Hindlimb muscle (tissue), 1 donor: ENCODE measurements around the gene PCBP2. TPM values are rescaled to one million over a fixed set of nuclear protein-coding genes. Genes with fewer than 3 reads are reported as not detected.
"Not testable (repeated sequence)": the region's sequence is repeated elsewhere in the genome, so short reads cannot be mapped to it uniquely, and the experiment has no call there.

ENCODE experiments used
- DNase-seq: peaks from one replicate; pipeline ENCODE4 v3.0.0-alpha.2; 2013
- polyA plus RNA-seq: library from polyadenylated mRNA; unstranded; fragments of 120-200 nt; gene quantifications from one replicate; pipeline ENCODE4 v1.2.1, GENCODE V29; 2013; ENCODE audit not compliant: insufficient read length

Gene PCBP2
- 560 TPM for polyA plus RNA-seq

DNA sequence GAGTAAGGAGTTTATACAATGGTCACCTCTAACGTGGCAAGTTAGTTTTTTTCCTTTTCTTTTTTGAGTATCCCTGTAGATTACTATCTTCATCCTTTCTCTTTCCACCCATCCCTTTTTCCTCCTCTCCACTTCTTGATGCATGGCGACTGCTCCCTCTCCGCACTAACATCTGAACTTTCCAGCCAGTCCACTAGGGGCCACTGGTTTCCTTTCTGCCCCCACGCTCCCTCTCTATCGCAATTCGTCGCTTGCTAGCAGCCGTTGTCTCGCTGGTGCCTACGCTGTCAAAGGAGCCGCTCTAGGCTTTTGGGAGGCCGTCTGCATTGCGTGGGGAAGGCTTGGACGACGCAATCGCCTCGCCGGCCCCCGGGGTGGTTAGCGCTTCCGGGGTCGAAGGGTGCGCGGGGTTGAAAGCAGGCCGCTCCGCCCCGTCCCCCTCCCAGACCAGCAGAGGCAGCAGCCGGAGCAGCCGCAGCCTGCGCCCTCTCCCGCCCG is at the start of gene PCBP2:
Gene PCBP2 (plus strand): TSS at position 442 of the 498 bp plus-strand sequence. CDS start 2,699 bp downstream, outside the sequence.
- peak; percentile 98 for DNase-seq

DNA sequence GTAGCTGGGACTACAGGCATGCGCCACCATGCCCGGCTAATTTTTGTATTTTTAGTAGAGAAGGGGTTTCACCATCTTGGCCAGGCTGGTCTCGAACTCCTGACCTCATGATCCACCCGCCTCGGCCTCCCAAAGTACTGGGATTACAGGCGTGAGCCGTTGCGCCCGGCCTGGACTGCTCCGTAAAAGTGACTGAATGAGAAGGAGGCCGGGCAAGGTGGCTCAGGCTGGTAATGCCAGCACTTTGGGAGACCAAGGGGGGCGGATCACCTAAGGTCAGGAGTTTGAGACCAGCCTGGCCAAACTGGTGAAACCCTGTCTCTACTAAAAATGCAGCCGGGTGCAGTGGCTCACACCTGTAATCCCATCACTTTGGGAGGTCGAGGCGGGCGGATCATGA is 49.6 kb upstream of the PCBP2 start:
- DNase-seq, result not testable (repeated sequence)

DNA sequence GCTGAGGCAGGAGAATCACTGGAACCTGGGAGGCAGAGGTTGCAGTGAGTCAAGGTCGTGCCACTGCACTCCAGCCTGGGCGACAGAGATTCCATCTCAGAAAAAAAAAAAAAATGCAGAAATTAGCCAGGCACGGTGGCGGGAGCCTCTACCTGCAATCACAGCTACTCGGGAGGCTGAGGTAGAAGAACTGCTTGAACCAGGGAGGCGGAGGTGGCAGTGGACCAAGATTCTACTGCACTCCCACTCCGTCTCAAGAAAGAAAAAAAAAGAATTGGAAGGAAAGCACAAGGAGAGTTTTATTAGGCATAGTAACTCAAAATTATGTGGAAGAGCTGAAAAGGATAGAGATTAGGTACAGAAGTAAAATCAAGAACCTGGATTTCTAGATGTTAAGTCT is 49.0 kb upstream of the PCBP2 start:
- DNase-seq, result no peak

DNA sequence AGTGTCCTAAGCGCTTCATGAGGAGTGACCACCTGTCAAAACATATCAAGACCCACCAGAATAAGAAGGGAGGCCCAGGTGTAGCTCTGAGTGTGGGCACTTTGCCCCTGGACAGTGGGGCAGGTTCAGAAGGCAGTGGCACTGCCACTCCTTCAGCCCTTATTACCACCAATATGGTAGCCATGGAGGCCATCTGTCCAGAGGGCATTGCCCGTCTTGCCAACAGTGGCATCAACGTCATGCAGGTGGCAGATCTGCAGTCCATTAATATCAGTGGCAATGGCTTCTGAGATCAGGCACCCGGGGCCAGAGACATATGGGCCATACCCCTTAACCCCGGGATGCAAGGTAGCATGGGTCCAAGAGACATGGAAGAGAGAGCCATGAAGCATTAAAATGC is 41.0 kb upstream of the PCBP2 start:
- DNase-seq, result no peak

DNA sequence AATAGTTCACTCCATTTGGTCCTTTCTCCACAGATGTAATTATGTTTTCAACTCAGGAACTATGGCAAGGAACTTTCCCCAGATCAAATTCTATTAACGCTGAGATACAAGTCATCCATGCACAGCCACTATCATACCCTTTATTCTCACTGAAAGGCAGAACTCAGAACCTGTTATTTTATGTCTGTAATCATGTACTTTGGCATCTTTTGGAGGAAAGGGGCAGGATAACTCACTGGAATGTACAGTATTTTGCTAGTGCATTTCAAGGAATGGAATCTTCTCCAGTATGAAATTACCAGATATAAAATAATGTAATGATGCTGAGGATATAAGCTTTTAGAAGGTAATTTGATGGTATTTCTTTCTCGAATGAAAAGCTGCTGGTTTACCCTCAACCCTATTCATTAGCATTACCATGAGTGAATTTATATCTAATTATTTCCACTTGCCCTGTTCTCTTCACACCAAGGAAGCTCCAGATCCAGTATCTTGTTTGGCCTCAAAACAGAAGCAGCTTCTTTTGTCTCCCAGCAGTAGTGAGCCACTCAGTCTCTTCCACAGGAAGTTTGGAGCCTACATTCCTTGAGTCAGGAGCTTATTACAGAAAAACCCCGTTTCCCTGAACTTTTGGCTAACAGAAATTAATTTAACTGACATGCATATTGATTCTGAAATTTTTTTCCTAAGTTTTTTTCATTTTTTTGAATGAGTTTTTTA is 38.3 kb upstream of the PCBP2 start:
- DNase-seq, result no peak

DNA sequence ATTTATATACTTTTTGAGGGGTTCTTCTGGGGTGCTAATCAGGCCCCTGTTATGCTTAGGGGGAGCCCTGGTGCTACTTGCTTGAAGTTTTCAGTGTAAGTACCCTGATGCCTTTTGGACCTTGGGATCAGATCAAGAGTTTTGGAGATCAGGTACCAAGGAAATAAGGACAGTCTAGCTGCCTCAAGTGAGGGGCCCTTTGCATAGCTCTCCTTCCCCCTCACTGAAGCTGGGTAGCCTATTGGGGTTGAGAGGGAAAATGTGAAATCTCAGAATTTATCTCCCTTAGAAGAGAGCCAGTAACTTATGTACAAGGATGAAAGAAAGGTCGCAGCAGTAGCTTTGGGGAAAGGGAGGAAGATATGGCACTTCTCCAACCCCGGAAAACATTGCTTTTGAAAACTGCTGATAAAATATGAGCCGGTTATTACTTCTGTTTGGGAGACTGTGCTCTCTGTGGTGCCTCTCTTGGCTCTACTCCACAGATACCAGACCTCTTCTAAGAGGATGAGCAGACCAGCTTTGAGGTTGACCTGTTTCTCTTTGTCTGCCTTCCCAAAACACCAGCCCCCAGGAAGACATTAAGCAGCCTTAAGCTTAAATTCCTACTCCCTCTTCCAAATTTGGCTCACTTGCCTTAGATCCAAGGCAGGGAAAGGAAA is 37.0 kb upstream of the PCBP2 start:
- no peak for DNase-seq

DNA sequence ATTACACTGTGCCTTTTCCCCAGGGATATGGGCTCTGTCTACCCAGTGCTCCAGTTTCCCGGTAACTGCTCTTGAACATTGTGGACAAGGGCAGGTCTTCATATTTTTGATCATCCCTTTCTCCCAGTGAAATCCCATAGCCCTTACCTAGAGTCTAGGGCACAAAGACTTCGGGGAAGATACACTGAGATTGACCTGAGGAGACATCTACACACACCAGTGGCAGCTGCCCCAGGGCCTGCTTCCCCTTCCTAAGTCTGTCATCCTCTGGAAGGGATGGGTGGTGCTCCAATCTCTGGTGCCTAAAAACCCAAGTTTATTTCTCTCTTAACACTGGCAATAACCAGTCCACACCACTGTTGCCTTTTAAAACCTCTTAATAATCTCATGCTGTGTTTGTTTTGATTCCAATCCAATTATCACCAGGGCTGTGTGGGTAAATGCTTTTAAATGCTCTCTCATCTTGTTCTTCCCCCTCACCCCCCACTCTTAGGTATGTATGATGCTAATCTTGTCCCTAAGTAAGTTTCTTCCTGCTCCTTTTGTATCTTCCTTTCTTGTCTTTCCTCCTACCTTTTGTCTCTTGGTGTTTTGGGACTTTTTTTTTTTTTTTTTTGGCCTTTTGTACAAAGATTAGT is 36.0 kb upstream of the PCBP2 start:
- DNase-seq, result not testable (repeated sequence)

DNA sequence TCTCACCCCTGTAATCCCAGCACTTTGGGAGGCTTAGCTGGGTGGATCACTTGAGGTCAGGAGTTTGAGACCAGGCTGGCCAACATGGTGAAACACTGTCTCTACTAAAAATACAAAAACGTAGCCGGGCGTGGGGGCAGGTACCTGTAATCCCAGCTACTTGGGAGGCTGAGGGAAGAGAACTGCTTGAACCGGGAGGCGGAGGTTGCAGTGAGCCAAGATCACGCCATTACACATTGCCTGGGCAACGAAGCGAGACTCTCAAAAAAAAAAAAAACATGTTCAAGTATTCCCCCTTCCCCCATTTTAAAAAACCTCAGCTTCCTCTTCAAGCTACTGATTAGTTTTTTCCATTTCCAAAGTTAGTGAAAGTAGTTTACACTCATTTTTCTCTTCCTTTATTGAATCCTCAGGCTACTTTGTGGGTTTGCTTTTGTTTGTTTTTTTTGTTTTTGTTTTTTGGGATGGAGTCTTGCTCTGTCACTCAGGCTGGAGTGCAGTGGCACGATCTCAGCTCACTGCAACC is 34.5 kb upstream of the PCBP2 start:
- DNase-seq, result not testable (repeated sequence)

DNA sequence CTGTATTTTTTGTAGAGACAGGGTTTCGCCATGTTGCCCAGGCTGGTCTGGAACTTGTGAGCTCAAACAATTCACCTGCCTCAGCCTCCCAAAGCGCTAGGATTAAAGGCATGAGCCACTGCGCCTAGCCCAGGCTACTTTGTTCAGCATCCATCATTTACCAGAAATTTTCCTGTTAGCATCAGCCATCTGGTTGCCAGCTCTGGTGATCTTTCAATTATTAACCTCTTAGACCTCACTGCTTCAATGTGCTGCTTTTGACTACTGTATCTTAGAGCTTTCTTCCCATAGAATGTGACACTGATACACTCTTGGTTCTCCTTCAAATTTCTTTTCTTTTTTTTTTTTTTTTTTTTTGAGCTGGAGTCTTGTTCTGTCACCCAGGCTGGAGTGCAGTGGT is 33.7 kb upstream of the PCBP2 start:
- DNase-seq, result no peak

DNA sequence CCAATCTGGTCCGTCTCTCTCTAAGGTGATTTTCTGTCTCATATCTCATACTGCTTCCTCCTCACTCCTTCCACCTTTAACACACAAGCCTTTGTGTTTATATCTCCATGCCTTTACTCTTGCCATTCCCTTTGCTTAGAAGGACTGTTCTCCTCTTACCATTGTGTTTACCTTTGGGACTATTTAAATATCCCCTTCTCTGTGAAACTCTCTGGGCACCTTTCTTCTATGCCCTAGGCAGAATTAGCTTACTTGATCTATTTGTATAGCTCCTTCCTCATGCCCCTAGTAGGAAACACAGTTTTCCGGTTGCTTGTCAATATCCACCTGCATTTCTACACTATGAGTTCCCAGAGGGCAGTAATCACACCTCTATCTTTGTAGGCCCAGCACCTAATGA is 32.1 kb upstream of the PCBP2 start:
- no peak for DNase-seq

DNA sequence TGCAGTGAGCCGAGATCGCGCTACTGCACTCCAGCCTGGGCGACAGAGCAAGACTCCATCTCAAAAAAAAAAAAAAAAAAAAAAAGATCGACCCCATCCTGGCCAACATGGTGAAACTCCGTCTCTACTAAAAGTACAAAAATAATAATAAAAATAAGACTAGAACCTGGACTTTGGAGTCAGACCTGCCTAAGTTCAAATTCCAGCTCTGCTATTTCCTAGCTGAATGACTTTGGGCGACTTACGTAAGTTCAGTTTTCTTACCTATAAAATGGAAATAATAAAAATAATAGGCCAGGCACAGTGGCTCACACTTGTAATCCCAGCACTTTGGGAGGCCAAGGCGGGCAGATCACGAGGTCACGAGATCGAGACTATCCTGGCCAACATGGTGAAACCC is 29.7 kb upstream of the PCBP2 start:
- not testable (repeated sequence) for DNase-seq

DNA sequence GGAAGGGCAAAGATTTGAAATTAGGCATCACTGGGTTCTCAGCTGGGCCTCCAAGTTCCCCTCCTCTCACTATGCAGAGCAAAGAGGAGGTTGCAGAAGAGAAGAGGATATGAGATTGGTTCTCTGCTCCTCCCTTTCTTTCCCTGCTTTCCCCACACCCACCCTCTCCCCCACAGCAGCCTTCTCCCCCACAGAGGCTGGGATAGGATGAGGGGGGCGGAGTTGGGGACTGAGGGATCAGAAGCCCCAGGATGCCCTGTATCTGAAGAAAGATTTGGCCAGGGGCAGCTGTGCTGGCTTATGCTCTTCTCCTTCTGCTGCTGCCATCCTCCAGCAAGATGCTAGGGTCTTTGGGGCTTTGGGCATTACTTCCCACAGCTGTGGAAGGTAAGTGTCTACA is 28.3 kb upstream of the PCBP2 start, which contains the start of gene AMHR2:
Gene AMHR2 (plus strand): TSS at position 259 of the 400 bp plus-strand sequence. CDS start 80 bp downstream, at position 339.
- DNase-seq, result no peak

DNA sequence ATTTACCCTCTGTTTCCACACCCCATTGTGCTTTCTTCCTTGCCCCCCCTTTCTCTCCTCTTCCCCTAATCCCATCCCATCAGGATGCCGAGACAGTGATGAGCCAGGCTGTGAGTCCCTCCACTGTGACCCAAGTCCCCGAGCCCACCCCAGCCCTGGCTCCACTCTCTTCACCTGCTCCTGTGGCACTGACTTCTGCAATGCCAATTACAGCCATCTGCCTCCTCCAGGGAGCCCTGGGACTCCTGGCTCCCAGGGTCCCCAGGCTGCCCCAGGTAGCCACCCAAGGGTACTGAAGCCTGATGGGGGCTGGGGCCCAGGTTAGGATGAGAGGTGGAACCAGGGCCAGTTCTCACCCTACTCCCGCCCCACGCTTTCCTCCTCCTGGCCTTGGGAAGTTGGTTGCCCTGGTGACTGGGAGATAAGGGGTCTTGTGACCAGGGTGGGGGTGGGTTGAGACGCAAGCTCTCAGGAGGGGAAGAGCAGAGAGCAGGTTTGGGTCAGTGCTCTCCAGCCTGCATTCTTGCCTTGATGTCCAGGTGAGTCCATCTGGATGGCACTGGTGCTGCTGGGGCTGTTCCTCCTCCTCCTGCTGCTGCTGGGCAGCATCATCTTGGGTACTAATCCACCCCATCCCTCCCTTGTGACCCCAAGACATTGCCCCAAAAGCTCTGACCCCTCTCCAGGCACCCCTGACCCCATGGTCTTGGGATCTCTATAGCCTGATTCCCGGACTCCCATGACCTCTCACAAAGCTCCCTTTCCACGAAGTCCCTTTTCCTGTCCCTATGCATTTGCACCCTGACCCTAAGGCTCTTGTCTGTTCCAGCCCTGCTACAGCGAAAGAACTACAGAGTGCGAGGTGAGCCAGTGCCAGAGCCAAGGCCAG is 27.0 kb upstream of the PCBP2 start:
- DNase-seq, result no peak

DNA sequence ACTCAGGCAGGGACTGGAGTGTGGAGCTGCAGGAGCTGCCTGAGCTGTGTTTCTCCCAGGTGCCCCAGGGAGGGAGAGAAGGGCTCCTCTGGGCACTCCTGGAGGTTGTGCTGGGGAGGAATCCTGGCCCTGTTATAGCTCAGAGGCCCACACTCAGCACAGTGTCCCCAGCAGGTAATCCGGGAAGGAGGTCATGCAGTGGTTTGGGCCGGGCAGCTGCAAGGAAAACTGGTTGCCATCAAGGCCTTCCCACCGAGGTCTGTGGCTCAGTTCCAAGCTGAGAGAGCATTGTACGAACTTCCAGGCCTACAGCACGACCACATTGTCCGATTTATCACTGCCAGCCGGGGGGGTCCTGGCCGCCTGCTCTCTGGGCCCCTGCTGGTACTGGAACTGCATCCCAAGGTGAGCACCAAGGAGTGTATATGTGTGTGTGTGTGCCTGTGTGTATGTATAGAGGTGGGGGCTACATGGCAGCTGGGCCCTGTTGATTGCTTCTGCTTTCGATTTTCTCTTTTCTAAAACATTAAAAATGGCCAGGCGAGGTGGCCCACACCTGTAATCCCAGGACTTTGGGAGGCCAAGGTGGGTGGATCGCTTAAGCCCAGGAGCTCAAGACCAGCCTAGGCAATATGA is 26.3 kb upstream of the PCBP2 start:
- no peak for DNase-seq

DNA sequence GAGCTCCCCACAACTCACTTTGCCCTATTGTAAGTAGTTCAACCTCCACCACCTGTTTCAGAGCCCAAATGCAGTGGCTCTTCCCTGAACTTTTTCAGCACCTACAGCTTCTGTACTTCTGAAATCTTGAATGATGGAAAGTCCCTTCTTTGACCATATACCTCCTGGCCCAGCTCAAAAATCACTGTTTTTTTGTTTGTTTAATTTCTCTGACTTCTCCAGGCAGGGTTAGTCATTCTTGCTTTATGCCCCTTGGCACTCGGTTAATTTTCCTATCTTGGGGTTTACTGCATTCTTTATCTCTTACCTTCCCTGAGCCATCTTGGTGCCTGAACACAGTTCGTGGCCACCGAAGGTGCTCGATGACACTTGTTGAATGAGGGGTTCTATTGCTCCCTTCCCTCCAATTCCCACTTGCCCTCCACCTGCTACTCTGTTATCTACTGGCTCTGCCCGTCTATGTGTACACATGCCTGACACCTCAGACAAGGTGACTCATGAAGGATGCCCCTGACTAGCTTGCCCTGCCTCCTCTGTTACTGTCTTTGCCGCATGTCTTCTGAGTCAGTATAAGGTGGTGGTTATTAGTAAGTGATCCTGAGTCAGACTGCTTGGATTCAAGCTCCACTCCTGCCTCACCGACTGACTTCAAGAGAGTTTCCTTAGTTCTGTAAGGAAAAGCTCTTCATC is 23.9 kb upstream of the PCBP2 start:
- no peak for DNase-seq

DNA sequence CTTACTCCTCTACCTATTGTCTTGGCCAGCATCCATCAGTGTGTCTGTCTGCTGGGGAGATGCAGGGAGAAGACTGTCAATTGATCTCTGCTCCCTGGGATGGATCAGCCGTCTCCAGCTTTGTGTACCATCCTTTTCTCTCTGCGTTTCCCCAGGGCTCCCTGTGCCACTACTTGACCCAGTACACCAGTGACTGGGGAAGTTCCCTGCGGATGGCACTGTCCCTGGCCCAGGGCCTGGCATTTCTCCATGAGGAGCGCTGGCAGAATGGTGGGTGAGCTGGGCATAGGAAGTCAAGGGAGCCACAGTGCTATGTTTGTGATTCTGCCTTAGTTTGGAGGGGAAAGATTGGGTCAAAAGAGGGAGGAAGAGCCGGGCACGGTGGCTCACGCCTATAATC is 23.2 kb upstream of the PCBP2 start:
- DNase-seq, result no peak

DNA sequence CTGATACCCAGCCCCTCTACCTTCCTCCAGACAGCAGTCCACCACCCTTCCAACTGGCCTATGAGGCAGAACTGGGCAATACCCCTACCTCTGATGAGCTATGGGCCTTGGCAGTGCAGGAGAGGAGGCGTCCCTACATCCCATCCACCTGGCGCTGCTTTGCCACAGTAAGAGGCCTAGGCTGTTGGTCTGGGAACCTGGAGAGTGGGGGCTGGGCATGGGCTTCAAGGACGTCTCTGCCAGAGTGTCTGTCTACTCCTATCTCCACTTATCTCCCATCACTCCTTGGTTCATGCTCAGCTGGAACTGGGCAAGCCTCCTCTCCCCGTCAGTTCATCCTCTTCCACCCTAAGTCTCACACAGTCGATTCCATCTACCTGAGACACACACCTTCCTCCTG is 21.8 kb upstream of the PCBP2 start:
- no peak for DNase-seq

DNA sequence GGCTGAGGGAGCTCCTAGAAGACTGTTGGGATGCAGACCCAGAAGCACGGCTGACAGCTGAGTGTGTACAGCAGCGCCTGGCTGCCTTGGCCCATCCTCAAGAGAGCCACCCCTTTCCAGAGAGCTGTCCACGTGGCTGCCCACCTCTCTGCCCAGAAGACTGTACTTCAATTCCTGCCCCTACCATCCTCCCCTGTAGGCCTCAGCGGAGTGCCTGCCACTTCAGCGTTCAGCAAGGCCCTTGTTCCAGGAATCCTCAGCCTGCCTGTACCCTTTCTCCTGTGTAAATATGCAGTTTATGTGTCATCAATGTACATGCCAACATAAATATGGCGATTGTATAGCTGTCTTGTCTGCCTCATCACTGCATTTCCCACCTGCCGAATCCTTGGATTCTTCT is 20.7 kb upstream of the PCBP2 start:
- DNase-seq, result no peak

DNA sequence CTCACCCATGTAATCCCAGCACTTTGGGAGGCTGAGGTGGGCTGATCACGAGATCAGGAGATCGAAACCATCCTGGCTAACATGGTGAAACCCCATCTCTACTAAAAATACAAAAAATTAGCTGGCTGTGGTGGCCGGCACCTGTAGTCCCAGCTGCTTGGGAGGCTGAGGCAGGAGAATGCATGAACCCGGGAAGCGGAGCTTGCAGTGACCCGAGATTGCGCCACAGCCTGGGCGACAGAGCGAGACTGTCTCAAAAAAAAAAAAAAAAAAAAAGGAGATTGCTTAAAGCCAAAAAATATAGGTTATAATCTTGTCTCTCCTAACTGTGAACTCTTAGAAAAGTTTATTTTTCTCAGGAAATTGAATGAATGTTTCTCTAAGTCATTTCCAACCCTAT is 16.6 kb upstream of the PCBP2 start:
- not testable (repeated sequence) for DNase-seq

DNA sequence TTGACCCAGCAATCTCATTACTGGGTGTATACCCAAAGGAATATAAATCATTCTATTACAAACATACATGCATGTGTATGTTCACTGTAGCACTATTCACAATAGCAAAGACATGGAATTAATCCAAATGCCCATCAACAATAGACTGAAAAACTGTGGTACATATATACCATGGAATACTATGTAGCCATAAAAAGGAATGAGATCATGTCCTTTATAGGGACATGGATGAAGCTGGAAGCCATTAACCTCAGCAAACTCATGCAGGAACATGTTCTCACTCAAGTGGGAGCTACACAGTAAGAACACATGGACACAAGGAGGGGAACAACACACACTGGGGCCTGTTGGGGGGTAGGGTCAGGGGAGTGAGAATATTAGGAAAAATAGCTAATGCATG is 12.3 kb upstream of the PCBP2 start:
- not testable (repeated sequence) for DNase-seq
